ENCODE measurements around the gene SYNRG. TPM values are rescaled to one million over a fixed set of nuclear protein-coding genes. Genes with fewer than 3 reads are reported as not detected.

SYNRG gene
- total and polyA plus RNA-seq, 2 of the 13 experiments (the other 11 are each of a cell fraction or from before 2014, with no cell fraction given): 7.3 to 8.7 TPM

- peaks cover 18% of the 10 kb centered on the region; the same call in 1 of the 2 replicates for H4K20me1 ChIP-seq (ENCODE audit: insufficient read depth, low read length)
- H3K9me3 ChIP-seq (ENCODE audit: low read length): no peaks in the 10 kb centered on the region
- H3K9ac ChIP-seq (ENCODE audit: insufficient read depth, low read depth, low read length): peak overlapping the region; percentile 79
- POLR2A ChIA-PET: interaction anchor here (0.7 to 2.5 kb wide), 8 partner anchors 10 to 118 kb away, joined by 3 to 25 read pairs (median 3); no protein-coding TSS in a partner anchor
- intact Hi-C loops (cut with micrococcal nuclease; ENCODE audit: unreplicated experiment) (no loop called here), in situ Hi-C loops (cut with HindIII; ENCODE audit: extremely low pct_ligation_motif_present, low pct_unique_long_range_greater_than_20kb) (no loop called here)
- DNase-seq (ENCODE audit: low spot score): peak; percentile 52
- H3K4me1 ChIP-seq (ENCODE audit: insufficient read depth, low read length): peaks cover 59% of the 10 kb centered on the region
- ATAC-seq: peak; percentile 62
- no peaks in the 10 kb centered on the region; a peak in 1 of 5 replicates for H3K27me3 ChIP-seq (ENCODE audit: control insufficient read depth in 1 of 2, insufficient read depth in 2 of 2, low read length in 2 of 2)
- no peak for FAIRE-seq
- H3K79me2 ChIP-seq (ENCODE audit: insufficient read depth, low read length): peaks cover 48% of the 10 kb centered on the region
- BruUV-seq (replicated peaks): no TSS peak
- no peaks in the 10 kb centered on the region for H3K36me3 ChIP-seq (replicated peaks in 1 of 2; ENCODE audit: control insufficient read depth in 1 of 2, insufficient read depth in 2 of 2, low read length in 2 of 2)
- peak overlapping the region; percentile 90 for H3K4me2 ChIP-seq (ENCODE audit: low read depth, low read length)
- H2AFZ ChIP-seq (ENCODE audit: low read length): no peak overlapping the region
- H3K4me3 ChIP-seq (replicated peaks in 1 of 3; ENCODE audit: insufficient read depth in 1 of 3, low read depth in 2 of 3, low read length in 3 of 3): peak overlapping the region; percentile 91 to 99 (median 92)
- peak overlapping the region; percentile 67 for H3K27ac ChIP-seq (ENCODE audit: extremely low read length, insufficient read depth, low read length)
- CTCF ChIA-PET (ENCODE audit: low intra/inter-chr PET ratio, low total read pairs): interaction anchor here (1.4 kb wide), 1 partner anchor 17 kb away, joined by 4 read pairs; no protein-coding TSS in a partner anchor
- under 1% methylated on average over 17 of the region's 56 CpGs for WGBS (ENCODE audit: low lambda C conversion rate)
- TF ChIP-seq KMT2A (CRISPR knock-in tag; IDR thresholded peaks at IDR 0.05) (peak; percentile 83), ZNF790 (CRISPR knock-in tag; IDR thresholded peaks at IDR 0.05; ENCODE audit: borderline replicate concordance) (no peak), ZNF160 (CRISPR knock-in tag; IDR thresholded peaks at IDR 0.05) (0 out of 2 replicates have a peak, but pooled peaks have one; percentile 23), SALL1 (CRISPR knock-in tag; IDR thresholded peaks at IDR 0.05) (peak; percentile 40), KAT8 (CRISPR knock-in tag; IDR thresholded peaks at IDR 0.05) (0 out of 2 replicates have a peak, but pooled peaks have one; percentile 23), MTA3 (CRISPR knock-in tag; IDR thresholded peaks at IDR 0.05) (no peak), ZNF296 (CRISPR knock-in tag; conservative IDR thresholded peaks at IDR 0.05) (no peak), MED8 (CRISPR knock-in tag; IDR thresholded peaks at IDR 0.05; ENCODE audit: insufficient replicate concordance) (no peak), KDM5A (IDR thresholded peaks at IDR 0.05; ENCODE audit: borderline replicate concordance, low read length) (no peak), ZNF276 (CRISPR knock-in tag; IDR thresholded peaks at IDR 0.05; ENCODE audit: low read depth) (no peak), RARA (CRISPR knock-in tag; IDR thresholded peaks at IDR 0.05) (0 out of 2 replicates have a peak, but pooled peaks have one; percentile 16), SP5 (CRISPR knock-in tag; IDR thresholded peaks at IDR 0.05; ENCODE audit: borderline replicate concordance, low read depth) (0 out of 2 replicates have a peak, but pooled peaks have one; percentile 18), DDIT3 (CRISPR knock-in tag; IDR thresholded peaks at IDR 0.05) (no peak), ZNF430 (CRISPR knock-in tag; IDR thresholded peaks at IDR 0.05) (0 out of 2 replicates have a peak, but pooled peaks have one; percentile 26), MXD3 (CRISPR knock-in tag; IDR thresholded peaks at IDR 0.05) (0 out of 2 replicates have a peak, but pooled peaks have one; percentile 45), AGO2 (optimal IDR thresholded peaks at IDR 0.05; ENCODE audit: low read depth, low read length) (peak; percentile 21), ZBTB14 (CRISPR knock-in tag; IDR thresholded peaks at IDR 0.05) (peak; percentile 59; the same call in 1 of the 2 replicates), CTCF (CRISPR knock-in tag; IDR thresholded peaks at IDR 0.05) (peak; percentile 41; the same call in 1 of the 2 replicates)
These were observed 119.1 kb downstream of the SYNRG start for GRCh38 chr17:37490022-37490587.

All from HepG2 (cell line).